ENCODE measurements around the gene RBM14. TPM values are rescaled to one million over a fixed set of nuclear protein-coding genes. Genes with fewer than 3 reads are reported as not detected.

The RBM14 gene
- total and polyA plus RNA-seq, 2 donors (not counting 1 experiment from before 2014, with no cell fraction given) = 13.2 to 27.6 TPM

DNA sequence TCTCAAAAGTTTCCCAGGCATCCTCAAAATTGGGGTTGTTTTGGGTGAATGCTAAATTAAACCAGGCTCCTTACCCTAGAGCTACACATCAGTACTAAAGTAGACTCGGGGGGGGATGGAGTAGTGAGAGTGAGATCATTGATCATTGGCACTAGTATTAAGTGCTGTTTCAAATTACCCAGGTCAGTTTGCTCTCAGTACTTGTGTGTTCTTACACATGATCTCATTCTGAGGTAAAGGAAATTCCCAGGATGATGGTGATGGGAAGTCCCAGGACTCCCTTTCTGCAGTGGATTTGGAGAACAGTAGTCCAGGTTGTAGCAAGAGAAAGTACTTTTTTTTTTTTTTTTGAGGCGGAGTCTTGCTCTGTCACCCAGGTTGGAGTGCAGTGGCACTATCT, 34.6 kb downstream of the RBM14 start:
- Histone ChIP-seq H4K20me1 (ENCODE audit: control insufficient read depth, extremely low read depth, insufficient read depth, low read length) (no peaks in the 10 kb centered on the region), H3K36me3 (ENCODE audit: control insufficient read depth, insufficient read depth, low read length) (peaks cover 15% of the 10 kb centered on the region), H3K79me2 (ENCODE audit: control insufficient read depth, insufficient read depth, low read length) (peaks cover 47% of the 10 kb centered on the region), H3K27me3 (ENCODE audit: control insufficient read depth, insufficient read depth, low read length) (no peaks in the 10 kb centered on the region), H3K4me1 (ENCODE audit: control insufficient read depth, extremely low read depth, insufficient read depth, low read length) (no peaks in the 10 kb centered on the region), H3K27ac (ENCODE audit: insufficient read depth, low read length) (no peak overlapping the region), H3K4me2 (ENCODE audit: extremely low read depth, insufficient read depth, low read length) (no peak overlapping the region), H3K9ac (ENCODE audit: insufficient read depth, low read length) (no peak overlapping the region), H3K4me3 (replicated peaks in 1 of 4; ENCODE audit: control extremely low read depth in 1 of 4, insufficient read depth in 1 of 4, low read depth in 3 of 4, low read length in 4 of 4) (no peak overlapping the region), H3K9me3 (ENCODE audit: control insufficient read depth, insufficient read depth, low read depth, low read length) (no peaks in the 10 kb centered on the region), H2AFZ (ENCODE audit: low read length) (no peak overlapping the region)
- no peak for TF ChIP-seq EZH2 (IDR thresholded peaks at IDR 0.05; ENCODE audit: low read length, missing control alignments)
- TF ChIP-seq, protein P1, sequence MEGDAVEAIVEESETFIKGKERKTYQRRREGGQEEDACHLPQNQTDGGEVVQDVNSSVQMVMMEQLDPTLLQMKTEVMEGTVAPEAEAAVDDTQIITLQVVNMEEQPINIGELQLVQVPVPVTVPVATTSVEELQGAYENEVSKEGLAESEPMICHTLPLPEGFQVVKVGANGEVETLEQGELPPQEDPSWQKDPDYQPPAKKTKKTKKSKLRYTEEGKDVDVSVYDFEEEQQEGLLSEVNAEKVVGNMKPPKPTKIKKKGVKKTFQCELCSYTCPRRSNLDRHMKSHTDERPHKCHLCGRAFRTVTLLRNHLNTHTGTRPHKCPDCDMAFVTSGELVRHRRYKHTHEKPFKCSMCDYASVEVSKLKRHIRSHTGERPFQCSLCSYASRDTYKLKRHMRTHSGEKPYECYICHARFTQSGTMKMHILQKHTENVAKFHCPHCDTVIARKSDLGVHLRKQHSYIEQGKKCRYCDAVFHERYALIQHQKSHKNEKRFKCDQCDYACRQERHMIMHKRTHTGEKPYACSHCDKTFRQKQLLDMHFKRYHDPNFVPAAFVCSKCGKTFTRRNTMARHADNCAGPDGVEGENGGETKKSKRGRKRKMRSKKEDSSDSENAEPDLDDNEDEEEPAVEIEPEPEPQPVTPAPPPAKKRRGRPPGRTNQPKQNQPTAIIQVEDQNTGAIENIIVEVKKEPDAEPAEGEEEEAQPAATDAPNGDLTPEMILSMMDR (conservative IDR thresholded peaks at IDR 0.05 in 1 of 2, IDR thresholded peaks at IDR 0.05 in 1 of 2; ENCODE audit: low read depth in 1 of 2, low read length in 2 of 2) = no peak
- peak in 1 of 2 donors; percentile 47 for DNase-seq (ENCODE audit: low read depth in 2 of 2)

DNA sequence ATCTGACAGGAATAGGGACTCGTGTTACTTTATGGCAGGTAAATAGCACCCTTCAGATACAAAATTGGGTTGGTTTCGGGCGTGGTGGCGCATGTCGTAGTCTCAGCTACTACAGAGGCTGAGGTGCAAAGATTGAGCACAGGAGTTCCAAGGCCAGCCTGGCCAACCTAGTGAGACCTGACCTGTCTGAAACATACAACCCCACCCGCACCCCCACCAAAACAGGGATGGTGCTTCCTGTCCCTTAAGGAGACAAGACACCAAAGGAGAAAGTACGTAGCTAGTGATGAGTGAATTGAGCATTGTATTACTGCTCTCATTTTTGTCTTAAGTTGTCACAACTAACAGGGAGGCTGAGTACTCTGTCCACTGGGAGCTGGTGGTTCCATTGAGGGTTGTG, 36.2 kb downstream of the RBM14 start:
- no peaks in the 10 kb centered on the region for H3K27me3 ChIP-seq (ENCODE audit: control insufficient read depth, insufficient read depth, low read length)
- TF ChIP-seq, protein P1 (conservative IDR thresholded peaks at IDR 0.05 in 1 of 2, IDR thresholded peaks at IDR 0.05 in 1 of 2; ENCODE audit: low read depth in 1 of 2, low read length in 2 of 2) = no peak
- no peak for TF ChIP-seq EZH2 (IDR thresholded peaks at IDR 0.05; ENCODE audit: low read length, missing control alignments)
- H3K9me3 ChIP-seq (ENCODE audit: control insufficient read depth, insufficient read depth, low read depth, low read length) = no peaks in the 10 kb centered on the region
- no peak overlapping the region for H3K27ac ChIP-seq (ENCODE audit: insufficient read depth, low read length)
- peaks cover 30% of the 10 kb centered on the region for H3K79me2 ChIP-seq (ENCODE audit: control insufficient read depth, insufficient read depth, low read length)
- H2AFZ ChIP-seq (ENCODE audit: low read length) = no peak overlapping the region
- no peaks in the 10 kb centered on the region for H4K20me1 ChIP-seq (ENCODE audit: control insufficient read depth, extremely low read depth, insufficient read depth, low read length)
- H3K4me2 ChIP-seq (ENCODE audit: extremely low read depth, insufficient read depth, low read length) = no peak overlapping the region
- H3K4me1 ChIP-seq (ENCODE audit: control insufficient read depth, extremely low read depth, insufficient read depth, low read length) = no peaks in the 10 kb centered on the region
- H3K36me3 ChIP-seq (ENCODE audit: control insufficient read depth, insufficient read depth, low read length) = peaks cover 5% of the 10 kb centered on the region
- no peak for DNase-seq (ENCODE audit: low read depth in 2 of 2)
- no peak overlapping the region for H3K9ac ChIP-seq (ENCODE audit: insufficient read depth, low read length)
- H3K4me3 ChIP-seq (replicated peaks in 1 of 4; ENCODE audit: control extremely low read depth in 1 of 4, insufficient read depth in 1 of 4, low read depth in 3 of 4, low read length in 4 of 4) = no peak overlapping the region

DNA sequence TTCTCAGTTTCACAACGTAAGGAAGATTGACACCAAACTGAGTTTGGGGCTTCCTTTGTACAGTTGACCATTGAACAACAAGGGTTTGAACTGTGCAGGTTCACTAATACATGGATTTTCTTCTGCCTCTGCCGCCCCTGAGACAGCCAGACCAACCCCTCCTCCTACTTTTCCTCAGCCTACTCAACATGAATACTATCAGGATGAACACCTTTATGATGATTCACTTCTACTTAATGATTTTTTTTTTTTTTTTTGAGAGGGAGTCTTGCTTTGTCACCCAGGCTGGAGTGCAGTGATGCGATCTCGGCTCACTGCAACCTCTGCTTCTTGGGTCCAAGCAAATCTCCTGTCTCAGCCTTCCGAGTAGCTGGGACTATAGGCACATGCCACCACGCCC, 36.7 kb downstream of the RBM14 start:
- Histone ChIP-seq H3K27ac (ENCODE audit: insufficient read depth, low read length) (no peak overlapping the region), H3K79me2 (ENCODE audit: control insufficient read depth, insufficient read depth, low read length) (peaks cover 28% of the 10 kb centered on the region), H3K27me3 (ENCODE audit: control insufficient read depth, insufficient read depth, low read length) (no peaks in the 10 kb centered on the region), H3K9me3 (ENCODE audit: control insufficient read depth, insufficient read depth, low read depth, low read length) (no peaks in the 10 kb centered on the region), H3K36me3 (ENCODE audit: control insufficient read depth, insufficient read depth, low read length) (peaks cover 5% of the 10 kb centered on the region), H3K4me2 (ENCODE audit: extremely low read depth, insufficient read depth, low read length) (no peak overlapping the region), H2AFZ (ENCODE audit: low read length) (no peak overlapping the region), H3K9ac (ENCODE audit: insufficient read depth, low read length) (no peak overlapping the region), H4K20me1 (ENCODE audit: control insufficient read depth, extremely low read depth, insufficient read depth, low read length) (no peaks in the 10 kb centered on the region), H3K4me3 (replicated peaks in 1 of 4; ENCODE audit: control extremely low read depth in 1 of 4, insufficient read depth in 1 of 4, low read depth in 3 of 4, low read length in 4 of 4) (no peak overlapping the region), H3K4me1 (ENCODE audit: control insufficient read depth, extremely low read depth, insufficient read depth, low read length) (no peaks in the 10 kb centered on the region)
- TF ChIP-seq, protein P1 (conservative IDR thresholded peaks at IDR 0.05 in 1 of 2, IDR thresholded peaks at IDR 0.05 in 1 of 2; ENCODE audit: low read depth in 1 of 2, low read length in 2 of 2) = no peak
- TF ChIP-seq EZH2 (IDR thresholded peaks at IDR 0.05; ENCODE audit: low read length, missing control alignments) = no peak
- DNase-seq (ENCODE audit: low read depth in 2 of 2) = peak in 1 of 2 donors; percentile 57

Measured in fibroblast of lung (primary cell).